Activated CD4-positive, alpha-beta T cell treated with anti-CD3 and anti-CD28 coated beads, Interleukin-2, amount 10 ng/mL, durations not matched to agents 7 days and 5 days (primary cell): ENCODE measurements around the gene PLA2R1. TPM values are rescaled to one million over a fixed set of nuclear protein-coding genes. Genes with fewer than 3 reads are reported as not detected.

ENCODE experiments used
- CTCF ChIA-PET: fragments of 350-600 bp; sonication (Branson Sonifier 250); formaldehyde crosslinking; loops from one replicate; lab custom pipeline; 2021; ENCODE audit warnings: antibody characterized with exemption; lab: Charles Lee
- POLR2A ChIA-PET: fragments of 350-600 bp; sonication (Branson Sonifier 250); formaldehyde crosslinking; loops from one replicate; lab custom pipeline; 2021; ENCODE audit warnings: antibody characterized with exemption; lab: Charles Lee
- DNase-seq: peaks from one replicate; pipeline ENCODE4 v3.0.0-alpha.2; 2020
- H3K27ac Mint-ChIP-seq: one replicate; pipeline ENCODE4 v1.8.0; 2021; ENCODE audit warnings: mild to moderate bottlenecking, moderate library complexity, mixed read lengths
- H3K27me3 Mint-ChIP-seq: one replicate; pipeline ENCODE4 v1.8.0; 2021; ENCODE audit warnings: mixed read lengths
- H3K36me3 Mint-ChIP-seq: one replicate; pipeline ENCODE4 v1.8.0; 2021; ENCODE audit warnings: low read depth, mixed read lengths
- H3K4me1 Mint-ChIP-seq: one replicate; pipeline ENCODE4 v1.8.0; 2021; ENCODE audit warnings: mixed read lengths
- H3K4me3 Mint-ChIP-seq: one replicate; pipeline ENCODE4 v1.8.0; 2021; ENCODE audit warnings: mild to moderate bottlenecking, moderate library complexity, mixed read lengths
- H3K9me3 Mint-ChIP-seq: one replicate; pipeline ENCODE4 v1.8.0; 2021; ENCODE audit warnings: mixed read lengths
- total RNA-seq, 2 experiments: library from RNA; stranded (reverse); gene quantifications; one replicate each; pipeline ENCODE4 v1.2.3, GENCODE V29; 2021

The PLA2R1 gene
- total RNA-seq, 2 experiments from 2014 or later, result not detected

DNA sequence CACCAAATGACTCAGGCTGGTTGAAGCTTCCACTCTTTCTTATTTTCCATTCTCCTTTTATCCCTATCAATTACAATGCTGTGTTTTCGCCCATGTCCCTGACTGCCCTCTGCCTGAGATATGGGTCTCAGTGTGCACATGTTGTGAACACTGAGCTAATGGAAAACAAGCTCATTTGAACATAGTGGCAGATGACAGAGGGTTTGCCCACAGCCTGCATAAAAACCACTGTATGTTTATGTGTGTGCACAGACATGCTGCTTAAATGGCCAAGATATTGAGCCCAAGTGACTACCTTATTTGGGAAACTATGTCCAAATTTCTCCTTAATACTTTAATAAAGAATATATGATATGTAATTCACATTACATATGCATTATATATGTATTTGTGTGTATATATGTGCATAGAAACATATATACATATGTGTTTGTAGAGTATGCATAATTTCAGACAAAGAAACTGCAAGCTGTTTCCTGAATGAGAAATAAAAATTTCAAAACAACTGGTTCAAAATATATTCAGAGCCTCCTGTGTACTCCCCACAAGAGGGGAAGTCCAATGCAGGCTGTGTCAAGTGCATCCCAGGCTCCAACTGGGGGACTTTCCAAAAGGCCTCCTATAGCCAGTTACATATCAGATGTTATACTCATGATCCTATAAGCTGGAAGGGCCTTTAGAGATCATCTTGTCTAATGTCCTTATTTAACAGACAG lies 171.7 kb downstream of the PLA2R1 start:
- Mint-ChIP-seq H3K27ac (no peak overlapping the region), H3K4me3 (no peak overlapping the region), H3K36me3 (peaks cover 30% of the 10 kb centered on the region), H3K4me1 (peaks cover 7% of the 10 kb centered on the region), H3K9me3 (no peaks in the 10 kb centered on the region), H3K27me3 (no peaks in the 10 kb centered on the region)
- ChIA-PET POLR2A (no interaction called here), CTCF (interaction anchor here (1.1 to 1.5 kb wide), 2 partner anchors 10 to 17 kb away, joined by 4 read pairs; no protein-coding TSS in a partner anchor)
- no peak for DNase-seq

DNA sequence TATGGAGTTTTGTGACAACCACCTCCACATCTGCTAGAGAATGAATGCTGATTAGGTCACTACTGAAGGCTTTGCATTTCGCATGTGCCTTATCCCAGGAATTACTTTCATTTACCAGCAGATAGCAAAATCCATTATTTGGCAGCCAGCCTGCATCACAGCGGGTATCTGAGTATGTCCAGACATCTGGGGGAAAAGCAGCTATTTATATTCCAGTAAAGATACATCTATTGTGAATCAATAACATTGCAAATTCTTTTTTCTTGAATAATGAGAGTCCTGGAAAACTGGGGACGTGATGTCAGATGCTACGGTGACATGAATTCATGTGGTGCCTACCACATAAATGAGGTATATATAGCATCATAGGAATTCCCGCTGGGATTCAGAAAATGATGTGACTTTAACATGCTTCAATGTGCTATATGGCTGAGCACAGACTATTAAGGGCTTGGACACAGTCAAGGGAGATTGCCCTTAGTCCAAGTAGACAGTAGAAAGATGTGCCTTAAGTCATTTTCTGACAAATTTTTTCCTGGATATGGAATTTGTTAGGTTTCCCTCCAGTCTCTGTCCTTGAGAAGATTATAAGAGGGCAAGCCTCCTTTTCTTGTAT lies 180.2 kb downstream of the PLA2R1 start:
- POLR2A ChIA-PET, result no interaction called here
- Mint-ChIP-seq H3K4me3 (no peak overlapping the region), H3K27ac (no peak overlapping the region), H3K36me3 (peaks cover 54% of the 10 kb centered on the region), H3K9me3 (no peaks in the 10 kb centered on the region), H3K27me3 (no peaks in the 10 kb centered on the region), H3K4me1 (peaks cover 9% of the 10 kb centered on the region)
- DNase-seq, result no peak
- CTCF ChIA-PET, result interaction anchor here (1.2 kb wide), 1 partner anchor 22 kb away, joined by 3 read pairs; the partner anchor contains the start of gene LY75

Other genes starting within 250 kb of the PLA2R1 start
- gene LY75, start 157.9 kb downstream of the PLA2R1 start, total RNA-seq, result 10 to 100 TPM; 32.3 to 33.3 TPM
- not detected for gene ITGB6, start 137.7 kb upstream of the PLA2R1 start, total RNA-seq